Mucosa of descending colon (tissue), 3 donors: Measurements from ENCODE around the gene SLC4A2. TPM values are rescaled to one million over a fixed set of nuclear protein-coding genes. Genes with fewer than 3 reads are reported as not detected.

Source experiments
- ATAC-seq: fragments of 200-7000 bp; cut with Tn5 transposase; one replicate; pipeline ENCODE4 v1.9.1; 2020; ENCODE audit warnings: mild to moderate bottlenecking, moderate library complexity
- DNase-seq, 3 donors: peaks; one replicate each; pipeline ENCODE4 v3.0.0-alpha.2; 2020
- H3K36me3 ChIP-seq: fragments of 200-600 bp; one replicate; pipeline ENCODE4 v1.8.0; 2021; ENCODE audit warnings: low read depth, mild to moderate bottlenecking
- H3K4me1 ChIP-seq: fragments of 200-600 bp; one replicate; pipeline ENCODE4 v1.8.0; 2021; ENCODE audit warnings: low read depth, mild to moderate bottlenecking
- H3K4me3 ChIP-seq: fragments of 200-600 bp; one replicate; pipeline ENCODE4 v1.8.0; 2021; ENCODE audit warnings: mild to moderate bottlenecking
- H3K9me3 ChIP-seq: fragments of 200-600 bp; one replicate; pipeline ENCODE4 v1.8.0; 2021; ENCODE audit warnings: mild to moderate bottlenecking
- CTCF ChIP-seq: fragments of 200-600 bp; IDR thresholded peaks from one replicate; pipeline ENCODE4 v1.8.0; 2022; ENCODE audit warnings: antibody characterized with exemption, mild to moderate bottlenecking
- intact Hi-C, 2 donors: fragments of 100-400 bp; cut with DNase I in 1 of 2; cut with micrococcal nuclease in 1 of 2; formaldehyde crosslinking; loops; one replicate each; pipeline versions ENCODE4 v1.11.0 to v1.11.1; 2022; cut with DNase I, micrococcal nuclease
- total RNA-seq, 3 donors: library from RNA; stranded (reverse); fragmentation: NEBNext Ultra II Directional in 2 of 3; extraction: Animal tissue kit (Norgen Biotek cat#: 25700) in 2 of 3; gene quantifications; one replicate each; pipeline versions ENCODE4 v1.2.1 to v1.2.4, GENCODE V29; 2021 to 2023
- donor health status: DM: no; HTN: no; CAD: no; lungs with moderate emphysema.
- donor health status: DM: no; HTN: no; CAD: no.
- donor health status: DM: no; HTN: yes; CAD: no.

SLC4A2 gene
- total RNA-seq, 3 donors from 2014 or later: 82.2 to 168 (median 89.5) TPM

- DNase-seq (peak in 1 of 3 donors; percentile 50), ATAC-seq (no peak)
- H3K36me3 ChIP-seq: peaks cover 10% of the 10 kb centered on the region
- no peaks in the 10 kb centered on the region for H3K4me1 ChIP-seq
- TF ChIP-seq CTCF: no peak
- intact Hi-C loops: no loop called here
- no peaks in the 10 kb centered on the region for H3K9me3 ChIP-seq
- no peak overlapping the region for H3K4me3 ChIP-seq
Observed at GRCh38 chr7:151070574-151070960, 11.2 kb downstream of the SLC4A2 start.

- Histone ChIP-seq H3K36me3 (peaks cover 10% of the 10 kb centered on the region), H3K4me3 (no peak overlapping the region), H3K4me1 (no peaks in the 10 kb centered on the region), H3K9me3 (no peaks in the 10 kb centered on the region)
- no peak for TF ChIP-seq CTCF
- DNase-seq: peak in 1 of 3 donors; percentile 44
- ATAC-seq: no peak
- intact Hi-C loops: no loop called here
Observed at GRCh38 chr7:151071032-151071866, 11.9 kb downstream of the SLC4A2 start.

- Histone ChIP-seq H3K36me3 (peaks cover 5% of the 10 kb centered on the region), H3K4me1 (peaks cover under 1% of the 10 kb centered on the region), H3K9me3 (no peaks in the 10 kb centered on the region), H3K4me3 (no peak overlapping the region)
- peak in 1 of 3 donors; percentile 15 for DNase-seq
- TF ChIP-seq CTCF: no peak
- intact Hi-C loops: no loop called here
- no peak for ATAC-seq
Observed at GRCh38 chr7:151073990-151074389, 14.6 kb downstream of the SLC4A2 start.

GRCh38 chr7:151074817-151075661, 15.7 kb downstream of the SLC4A2 start:
- Histone ChIP-seq H3K36me3 (peaks cover 4% of the 10 kb centered on the region), H3K4me1 (peaks cover 11% of the 10 kb centered on the region), H3K4me3 (no peak overlapping the region), H3K9me3 (no peaks in the 10 kb centered on the region)
- TF ChIP-seq CTCF: no peak
- intact Hi-C loops: no loop called here
- ATAC-seq: no peak
- peak in 1 of 3 donors; percentile 26 for DNase-seq

- TF ChIP-seq CTCF: no peak
- Histone ChIP-seq H3K4me3 (no peak overlapping the region), H3K9me3 (no peaks in the 10 kb centered on the region), H3K36me3 (no peaks in the 10 kb centered on the region), H3K4me1 (peaks cover 12% of the 10 kb centered on the region)
- ATAC-seq: no peak
- intact Hi-C loops: no loop called here
- DNase-seq: no peak
Observed at GRCh38 chr7:151075662-151075971, 16.2 kb downstream of the SLC4A2 start.
